Lower leg skin (tissue), 3 donors: ENCODE results near the gene MSANTD1.

Source experiments
- CTCF ChIP-seq, 3 donors: fragments of 450-650 bp; IDR thresholded peaks; one replicate each; pipeline ENCODE4 v1.5.1; 2016; ENCODE audit warnings: antibody characterized with exemption in 3 of 3, mild to moderate bottlenecking in 3 of 3, moderate library complexity in 2 of 3
- POLR2A ChIP-seq, 2 donors: fragments of 450-650 bp; IDR thresholded peaks; one replicate each; pipeline ENCODE4 v1.6.1; 2016 to 2017; ENCODE audit warnings: antibody characterized with exemption in 2 of 2, mild to moderate bottlenecking in 1 of 2, moderate library complexity in 1 of 2

- no peak for TF ChIP-seq CTCF (IDR thresholded peaks at IDR 0.05)
- no peak for TF ChIP-seq POLR2A (IDR thresholded peaks at IDR 0.05)
These were observed 2.9 kb downstream of the MSANTD1 start for GRCh38 chr4:3251691-3252479.
